Hepatocyte (in vitro differentiated cells): Measurements from ENCODE around the gene FXYD1. TPM values are rescaled to one million over a fixed set of nuclear protein-coding genes. Genes with fewer than 3 reads are reported as not detected.

Source experiments
- DNase-seq: peaks from one replicate; pipeline ENCODE4 v3.0.0-alpha.2; 2016; ENCODE audit warnings: low spot score
- H2AFZ ChIP-seq: fragments of 200-600 bp; sonication (generic); 2 replicates; pipeline ENCODE4 v1.6.0; 2016; ENCODE audit warnings: antibody characterized with exemption, mild to moderate bottlenecking
- H3K27ac ChIP-seq: fragments of 200-600 bp; sonication (generic); 2 replicates; pipeline ENCODE4 v1.5.1; 2016; ENCODE audit warnings: mild to moderate bottlenecking
- H3K27me3 ChIP-seq: fragments of 200-600 bp; sonication (generic); 2 replicates; pipeline ENCODE4 v1.6.1; 2016
- H3K36me3 ChIP-seq: fragments of 200-600 bp; sonication (generic); replicated peaks from 2 replicates; pipeline ENCODE4 v1.5.1; 2016; ENCODE audit warnings: low read depth; ENCODE audit not compliant: insufficient read depth
- H3K4me1 ChIP-seq: fragments of 200-600 bp; sonication (generic); 2 replicates; pipeline ENCODE4 v1.5.1; 2016; ENCODE audit warnings: mild to moderate bottlenecking, moderate library complexity; ENCODE audit not compliant: insufficient read depth
- H3K4me2 ChIP-seq: fragments of 200-600 bp; sonication (generic); 2 replicates; pipeline ENCODE4 v1.6.0; 2016
- H3K4me3 ChIP-seq: fragments of 200-600 bp; sonication (generic); 2 replicates; pipeline ENCODE4 v1.5.1; 2016; ENCODE audit warnings: mild to moderate bottlenecking
- H3K79me2 ChIP-seq: fragments of 200-600 bp; sonication (generic); 2 replicates; pipeline ENCODE4 v1.6.0; 2017; ENCODE audit warnings: mild to moderate bottlenecking
- H3K9me2 ChIP-seq: fragments of 200-600 bp; sonication (generic); replicated peaks from 2 replicates; pipeline ENCODE4 v1.6.0; 2017; ENCODE audit warnings: mild to moderate bottlenecking; ENCODE audit not compliant: insufficient read depth
- H3K9me3 ChIP-seq: fragments of 200-600 bp; sonication (generic); 2 replicates; pipeline ENCODE4 v1.5.1; 2016; ENCODE audit warnings: low read depth, mild to moderate bottlenecking
- H4K20me1 ChIP-seq: fragments of 200-600 bp; sonication (generic); 2 replicates; pipeline ENCODE4 v1.6.0; 2016; ENCODE audit warnings: mild to moderate bottlenecking; ENCODE audit not compliant: insufficient read depth, poor library complexity, severe bottlenecking
- EZH2 ChIP-seq: fragments of 200-600 bp; sonication (generic); IDR thresholded peaks from 2 replicates; pipeline ENCODE4 v1.6.1; 2016; ENCODE audit warnings: antibody characterized with exemption, mild to moderate bottlenecking, borderline replicate concordance
- EZH2phosphoT487 ChIP-seq: fragments of 200-600 bp; sonication (generic); IDR thresholded peaks from one replicate; pipeline ENCODE4 v1.6.1; 2018; ENCODE audit warnings: antibody characterized with exemption, mild to moderate bottlenecking, low read depth, moderate library complexity; ENCODE audit not compliant: unreplicated experiment, severe bottlenecking
- WGBS: methylation state at CpG from one replicate; pipeline ENCODE4 v1.1.6; 2016; ENCODE audit warnings: low lambda C conversion rate; ENCODE audit errors: missing lambda C conversion rate; 5-methylcytosine and 5-hydroxymethylcytosine counted together
- polyA plus RNA-seq: library from polyadenylated mRNA; unstranded; fragments of >200 nt; fragmentation: Nextera tagmentation; extraction: Ambion mirVana; gene quantifications from 2 replicates; pipeline ENCODE4 v1.2.1, GENCODE V29; 2016
- total RNA-seq: library from RNA; depleted of rRNA; stranded (reverse); fragments of >200 nt; gene quantifications from 2 replicates; pipeline ENCODE4 v1.2.3, GENCODE V29; 2014
- TF ChIP-seq, protein P1 (sequence below): fragments of 200-600 bp; sonication (generic); IDR thresholded peaks from 2 replicates; pipeline ENCODE4 v1.5.1; 2016; ENCODE audit warnings: antibody characterized with exemption, mild to moderate bottlenecking; ENCODE audit not compliant: poor library complexity

Gene FXYD1
- total and polyA plus RNA-seq, 2 experiments from 2014 or later: 2.9 to 22.0 TPM

DNA sequence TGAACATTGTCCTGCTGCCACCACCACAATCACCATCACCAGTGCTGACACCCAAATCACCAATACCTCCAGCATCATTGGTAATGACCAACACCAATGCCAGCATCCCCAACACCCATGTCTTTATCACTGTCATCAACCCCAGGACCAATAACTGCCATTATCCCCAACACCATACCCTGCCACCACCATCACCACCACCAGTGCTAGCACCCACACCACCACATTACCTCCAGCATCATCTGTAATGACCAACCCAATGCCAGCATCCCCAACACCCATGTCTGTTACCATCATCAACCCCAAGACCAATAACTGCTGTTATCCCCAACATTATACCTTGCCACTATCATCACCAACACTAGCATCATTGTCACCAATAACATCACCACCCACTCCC is 6.4 kb upstream of the FXYD1 start:
- Histone ChIP-seq H3K9me3 (no peaks in the 10 kb centered on the region), H3K4me1 (peaks cover 38% of the 10 kb centered on the region), H3K4me3 (no peak overlapping the region), H3K4me2 (no peak overlapping the region), H3K27ac (no peak overlapping the region), H3K79me2 (no peaks in the 10 kb centered on the region), H3K9me2 (no peaks in the 10 kb centered on the region), H3K27me3 (no peaks in the 10 kb centered on the region), H3K36me3 (no peaks in the 10 kb centered on the region), H4K20me1 (no peaks in the 10 kb centered on the region), H2AFZ (no peak overlapping the region)
- no peak for TF ChIP-seq EZH2phosphoT487
- TF ChIP-seq, protein P1, sequence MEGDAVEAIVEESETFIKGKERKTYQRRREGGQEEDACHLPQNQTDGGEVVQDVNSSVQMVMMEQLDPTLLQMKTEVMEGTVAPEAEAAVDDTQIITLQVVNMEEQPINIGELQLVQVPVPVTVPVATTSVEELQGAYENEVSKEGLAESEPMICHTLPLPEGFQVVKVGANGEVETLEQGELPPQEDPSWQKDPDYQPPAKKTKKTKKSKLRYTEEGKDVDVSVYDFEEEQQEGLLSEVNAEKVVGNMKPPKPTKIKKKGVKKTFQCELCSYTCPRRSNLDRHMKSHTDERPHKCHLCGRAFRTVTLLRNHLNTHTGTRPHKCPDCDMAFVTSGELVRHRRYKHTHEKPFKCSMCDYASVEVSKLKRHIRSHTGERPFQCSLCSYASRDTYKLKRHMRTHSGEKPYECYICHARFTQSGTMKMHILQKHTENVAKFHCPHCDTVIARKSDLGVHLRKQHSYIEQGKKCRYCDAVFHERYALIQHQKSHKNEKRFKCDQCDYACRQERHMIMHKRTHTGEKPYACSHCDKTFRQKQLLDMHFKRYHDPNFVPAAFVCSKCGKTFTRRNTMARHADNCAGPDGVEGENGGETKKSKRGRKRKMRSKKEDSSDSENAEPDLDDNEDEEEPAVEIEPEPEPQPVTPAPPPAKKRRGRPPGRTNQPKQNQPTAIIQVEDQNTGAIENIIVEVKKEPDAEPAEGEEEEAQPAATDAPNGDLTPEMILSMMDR: no peak
- TF ChIP-seq EZH2: no peak
- no peak for DNase-seq

DNA sequence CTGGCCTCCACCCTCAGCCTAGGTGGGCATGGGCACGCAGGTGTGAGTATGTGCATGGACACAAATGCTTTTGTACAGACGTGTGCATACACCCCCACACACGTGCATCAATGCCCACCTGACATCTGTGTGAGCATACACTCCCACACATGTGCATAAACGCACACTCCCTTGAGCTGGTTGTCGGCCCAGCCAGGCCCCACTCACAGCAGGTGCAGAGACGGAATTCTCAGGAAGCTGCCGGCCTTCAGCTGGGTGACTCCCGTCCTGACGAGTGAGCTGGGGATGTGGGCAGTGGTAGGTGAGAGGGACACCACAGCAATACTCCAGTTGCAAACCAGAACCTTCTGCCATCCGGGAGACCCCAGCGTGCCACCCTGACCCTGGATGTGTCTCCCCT is 4.8 kb upstream of the FXYD1 start:
- no peaks in the 10 kb centered on the region for H4K20me1 ChIP-seq
- peaks cover 44% of the 10 kb centered on the region for H3K4me1 ChIP-seq
- no peak for DNase-seq
- no peak overlapping the region for H3K27ac ChIP-seq
- no peak overlapping the region for H3K4me3 ChIP-seq
- no peaks in the 10 kb centered on the region for H3K27me3 ChIP-seq
- no peak overlapping the region for H3K4me2 ChIP-seq
- 88% methylated on average over 11 of the region's 11 CpGs for WGBS
- H3K9me2 ChIP-seq: no peaks in the 10 kb centered on the region
- no peak overlapping the region for H2AFZ ChIP-seq
- H3K79me2 ChIP-seq: no peaks in the 10 kb centered on the region
- TF ChIP-seq EZH2phosphoT487 (no peak), EZH2 (no peak)
- TF ChIP-seq, protein P1: no peak
- no peaks in the 10 kb centered on the region for H3K9me3 ChIP-seq
- no peaks in the 10 kb centered on the region for H3K36me3 ChIP-seq

DNA sequence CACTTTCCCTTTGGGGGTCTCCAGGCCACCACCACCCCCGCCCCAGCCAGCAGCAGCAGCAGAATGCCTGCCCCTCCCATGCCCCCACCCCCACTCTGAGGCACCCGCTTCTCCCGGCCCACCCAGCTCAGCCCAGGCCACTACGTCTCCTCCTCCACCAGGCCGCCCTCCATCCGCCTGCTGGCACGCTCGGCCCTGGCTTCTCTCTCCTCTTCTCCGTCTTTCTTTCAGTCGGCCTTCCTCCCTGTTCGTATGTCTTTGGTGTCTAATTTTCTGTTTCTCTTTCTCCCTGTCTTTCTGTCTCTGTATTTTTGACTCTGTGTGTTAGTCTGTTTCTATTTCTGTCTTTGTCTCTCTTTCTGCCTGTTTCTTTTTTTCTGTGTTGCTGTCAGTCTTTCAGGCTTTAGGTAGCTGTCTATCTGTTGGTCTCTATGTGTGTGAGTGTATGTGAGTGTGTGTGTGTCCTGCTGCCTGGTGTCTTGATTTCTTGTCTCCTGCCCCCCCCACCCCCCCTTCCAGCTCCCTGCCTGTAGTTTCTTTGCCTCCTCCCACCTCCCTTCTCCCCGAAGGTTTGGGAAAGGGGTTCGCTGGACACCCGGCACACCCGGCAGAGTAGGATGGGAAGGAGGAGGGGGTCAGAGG is 3.9 kb upstream of the FXYD1 start, which contains the start of gene LGI4:
Gene LGI4, minus strand, starts transcription at position 459 of the 642 bp plus-strand sequence. Its CDS starts 379 bp downstream, at position 80.
- no peaks in the 10 kb centered on the region for H3K9me3 ChIP-seq
- no peak for DNase-seq
- H3K27me3 ChIP-seq: no peaks in the 10 kb centered on the region
- H3K79me2 ChIP-seq: no peaks in the 10 kb centered on the region
- WGBS: 71% methylated on average over 12 of the region's 15 CpGs
- peak within 1 kb of the TSS; percentile 71 for H3K27ac ChIP-seq
- no peak within 1 kb of the TSS for H3K4me3 ChIP-seq
- no peaks in the 10 kb centered on the region for H4K20me1 ChIP-seq
- H3K4me1 ChIP-seq: peaks cover 45% of the 10 kb centered on the region
- H3K36me3 ChIP-seq: no peaks in the 10 kb centered on the region
- TF ChIP-seq EZH2 (no peak), EZH2phosphoT487 (no peak)
- TF ChIP-seq, protein P1: no peak
- H2AFZ ChIP-seq: no peak within 1 kb of the TSS
- peak within 1 kb of the TSS; percentile 69 for H3K4me2 ChIP-seq
- H3K9me2 ChIP-seq: no peaks in the 10 kb centered on the region
